NCI-H2029 (cell line): ENCODE data around the gene CLEC4M.
"Not testable (repeated sequence)": the region's sequence is repeated elsewhere in the genome, so short reads cannot be mapped to it uniquely, and the experiment has no call there.

Experiments
- DNase-seq: peaks from one replicate; lab custom pipeline; 2025; lab: John Stamatoyannopoulos, UW

Gene CLEC4M

GRCh38 chr19:7742575-7742974 is 20.5 kb upstream of the CLEC4M start:
- no peak for DNase-seq

GRCh38 chr19:7742991-7743390 is 20.1 kb upstream of the CLEC4M start:
- DNase-seq = no peak

- DNase-seq = no peak
Measured at GRCh38 chr19:7743425-7743841, 19.6 kb upstream of the CLEC4M start.

- no peak for DNase-seq
Measured at GRCh38 chr19:7744199-7744786, 18.8 kb upstream of the CLEC4M start.

GRCh38 chr19:7744871-7745650 is 18.0 kb upstream of the CLEC4M start:
- DNase-seq = no peak

- not testable (repeated sequence) for DNase-seq
Measured at GRCh38 chr19:7746306-7746705, 16.7 kb upstream of the CLEC4M start.

GRCh38 chr19:7746903-7747884 is 15.8 kb upstream of the CLEC4M start, which contains the start of gene CD209:
TSS of gene CD209 (minus strand) at chr19:7747534. CDS start at chr19:7747511, 23 bp downstream.
- no peak for DNase-seq

GRCh38 chr19:7748171-7748570 is 14.9 kb upstream of the CLEC4M start:
- DNase-seq = no peak

- DNase-seq = no peak
Measured at GRCh38 chr19:7748756-7749155, 14.3 kb upstream of the CLEC4M start.

GRCh38 chr19:7751157-7751783 is 11.8 kb upstream of the CLEC4M start:
- no peak for DNase-seq

- DNase-seq = no peak
Measured at GRCh38 chr19:7756258-7756657, 6.8 kb upstream of the CLEC4M start.

- no peak for DNase-seq
Measured at GRCh38 chr19:7757358-7757757, 5.7 kb upstream of the CLEC4M start.

- DNase-seq = no peak
Measured at GRCh38 chr19:7759156-7759555, 3.9 kb upstream of the CLEC4M start.

GRCh38 chr19:7763696-7764095 is 653 bp downstream of the CLEC4M start:
- DNase-seq = no peak

GRCh38 chr19:7764157-7764556 is 1.1 kb downstream of the CLEC4M start:
- DNase-seq = not testable (repeated sequence)

- not testable (repeated sequence) for DNase-seq
Measured at GRCh38 chr19:7765043-7765442, 2.0 kb downstream of the CLEC4M start.

- DNase-seq = no peak
Measured at GRCh38 chr19:7766535-7766934, 3.5 kb downstream of the CLEC4M start.

GRCh38 chr19:7767487-7767886 is 4.4 kb downstream of the CLEC4M start:
- DNase-seq = no peak

- no peak for DNase-seq
Measured at GRCh38 chr19:7769171-7769570, 6.1 kb downstream of the CLEC4M start.

- no peak for DNase-seq
Measured at GRCh38 chr19:7771072-7771471, 8.0 kb downstream of the CLEC4M start.

- no peak for DNase-seq
Measured at GRCh38 chr19:7772752-7773291, 9.8 kb downstream of the CLEC4M start.

- DNase-seq = no peak
Measured at GRCh38 chr19:7773841-7774240, 10.8 kb downstream of the CLEC4M start.
